Cortex of kidney (tissue), 1 donor: Measurements from ENCODE around the gene P4HB.

ENCODE experiments used
- DNase-seq: peaks from one replicate; lab custom pipeline; 2025; lab: John Stamatoyannopoulos, UW

Gene P4HB

GRCh38 chr17:81898029-81898866 is 37.9 kb upstream of the P4HB start:
- DNase-seq, result no peak

- DNase-seq, result no peak
These were observed 35.1 kb upstream of the P4HB start for GRCh38 chr17:81895400-81895799.

- DNase-seq, result no peak
These were observed 30.9 kb upstream of the P4HB start for GRCh38 chr17:81891303-81891552.

GRCh38 chr17:81890447-81891302 is 30.3 kb upstream of the P4HB start:
- DNase-seq, result no peak

- no peak for DNase-seq
These were observed 29.3 kb upstream of the P4HB start for GRCh38 chr17:81889602-81890001.

GRCh38 chr17:81888988-81889595 is 28.8 kb upstream of the P4HB start:
- no peak for DNase-seq

- no peak for DNase-seq
These were observed 28.0 kb upstream of the P4HB start for GRCh38 chr17:81888105-81888987.

- no peak for DNase-seq
These were observed 25.7 kb upstream of the P4HB start for GRCh38 chr17:81885869-81886548.

- DNase-seq, result no peak
These were observed 25.1 kb upstream of the P4HB start for GRCh38 chr17:81885454-81885853.

- DNase-seq, result no peak
These were observed 24.6 kb upstream of the P4HB start for GRCh38 chr17:81884968-81885367.

- DNase-seq, result no peak
These were observed 24.2 kb upstream of the P4HB start for GRCh38 chr17:81884520-81884919.

GRCh38 chr17:81879121-81879520 is 18.8 kb upstream of the P4HB start:
- DNase-seq, result no peak

- no peak for DNase-seq
These were observed 18.0 kb upstream of the P4HB start for GRCh38 chr17:81878294-81878693.

- DNase-seq, result no peak
These were observed 17.2 kb upstream of the P4HB start for GRCh38 chr17:81877569-81877968.

- no peak for DNase-seq
These were observed 11.3 kb upstream of the P4HB start for GRCh38 chr17:81871387-81872230.

GRCh38 chr17:81870981-81871386 is 10.6 kb upstream of the P4HB start, which contains the start of gene ARHGDIA:
ARHGDIA (minus strand) TSS chr17:81871337; CDS start chr17:81869930, 1,407 bp downstream.
- no peak for DNase-seq

GRCh38 chr17:81870131-81870980 is 10.0 kb upstream of the P4HB start:
- no peak for DNase-seq

- no peak for DNase-seq
These were observed 9.1 kb upstream of the P4HB start for GRCh38 chr17:81869221-81870130.
